CD4-positive, CD25-positive, alpha-beta regulatory T cell (primary cell): ENCODE data around the gene PAX2. TPM values are rescaled to one million over a fixed set of nuclear protein-coding genes. Genes with fewer than 3 reads are reported as not detected.

Source experiments
- ATAC-seq, 2 donors: fragments of 150-1000 bp; cut with Tn5 transposase; one replicate each; pipeline ENCODE4 v1.10.0; 2021; ENCODE audit warnings: low read depth in 2 of 2, moderate number of reproducible peaks in 2 of 2, moderate library complexity in 1 of 2
- DNase-seq, 3 donors: peaks; one replicate each; pipeline versions ENCODE4 v3.0.0 to v3.0.0-alpha.2; 2012 to 2022; ENCODE audit warnings: mixed read lengths in 1 of 3
- H3K27ac ChIP-seq: one replicate; pipeline ENCODE4 v1.7.0; 2013; ENCODE audit warnings: mild to moderate bottlenecking, low read length; ENCODE audit not compliant: insufficient read depth, poor library complexity, severe bottlenecking
- H3K27me3 ChIP-seq: one replicate; pipeline ENCODE4 v1.7.0; 2013; ENCODE audit warnings: low read length; ENCODE audit not compliant: control insufficient read depth, insufficient read depth
- H3K36me3 ChIP-seq: one replicate; pipeline ENCODE4 v1.7.0; 2013; ENCODE audit warnings: mild to moderate bottlenecking, low read length, moderate library complexity; ENCODE audit not compliant: control insufficient read depth, insufficient read depth
- H3K4me1 ChIP-seq: 2 replicates; pipeline ENCODE4 v1.7.0; 2013; ENCODE audit warnings: mild to moderate bottlenecking, low read length; ENCODE audit not compliant: insufficient read depth, control insufficient read depth, poor library complexity, severe bottlenecking
- H3K4me3 ChIP-seq: one replicate; pipeline ENCODE4 v1.7.0; 2013; ENCODE audit warnings: low read depth, mild to moderate bottlenecking, low read length, moderate library complexity
- H3K9me3 ChIP-seq, 2 experiments: 1 replicate in 1 of 2; 2 replicates in 1 of 2; pipeline ENCODE4 v1.7.0; 2013; ENCODE audit warnings: low read length in 2 of 2, mild to moderate bottlenecking in 1 of 2, moderate library complexity in 1 of 2; ENCODE audit not compliant: control insufficient read depth in 2 of 2
- H3K27ac Mint-ChIP-seq, 3 donors: one replicate each; pipeline ENCODE4 v1.8.0; 2020 to 2022; ENCODE audit warnings: mild to moderate bottlenecking in 3 of 3, mixed read lengths in 3 of 3, moderate library complexity in 2 of 3
- H3K27me3 Mint-ChIP-seq: one replicate; pipeline ENCODE4 v1.8.0; 2022; ENCODE audit warnings: mild to moderate bottlenecking, mixed read lengths
- H3K36me3 Mint-ChIP-seq: one replicate; pipeline ENCODE4 v1.8.0; 2020; ENCODE audit warnings: mixed read lengths
- H3K4me1 Mint-ChIP-seq, 4 donors: one replicate each; pipeline ENCODE4 v1.8.0; 2020 to 2022; ENCODE audit warnings: mixed read lengths in 4 of 4, mild to moderate bottlenecking in 1 of 4
- H3K4me3 Mint-ChIP-seq, 4 donors: one replicate each; pipeline ENCODE4 v1.8.0; 2020 to 2022; ENCODE audit warnings: mild to moderate bottlenecking in 4 of 4, mixed read lengths in 4 of 4, moderate library complexity in 3 of 4
- H3K9me3 Mint-ChIP-seq, 7 donors: one replicate each; pipeline ENCODE4 v1.8.0; 2020 to 2022; ENCODE audit warnings: mixed read lengths in 7 of 7, mild to moderate bottlenecking in 3 of 7, moderate library complexity in 2 of 7
- polyA plus RNA-seq, 4 donors: library from polyadenylated mRNA; unstranded; fragments of 300-500 nt; fragmentation: Illumina TruSeq; gene quantifications; one replicate each; pipeline ENCODE4 v1.2.3, GENCODE V29; 2021
- total RNA-seq: library from RNA; stranded (reverse); gene quantifications from one replicate; pipeline ENCODE4 v1.2.3, GENCODE V29; 2022

Gene PAX2
- total and polyA plus RNA-seq, 5 donors from 2014 or later: 0.08 TPM; not detected in 4

GRCh38 chr10:100829097-100829870 is 83.9 kb downstream of the PAX2 start:
- H3K4me3 Mint-ChIP-seq: peak overlapping the region; percentile 84 to 93 (median 88)
- H3K27ac ChIP-seq: no peak overlapping the region
- ATAC-seq: no peak

GRCh38 chr10:100829933-100830727 is 84.7 kb downstream of the PAX2 start:
- Mint-ChIP-seq H3K9me3 (peaks cover 0 to 4% (median 0%) of the 10 kb centered on the region in 7 donors), H3K36me3 (no peaks in the 10 kb centered on the region), H3K4me3 (peak overlapping the region; percentile 28 to 86 (median 81)), H3K27me3 (peaks cover 84% of the 10 kb centered on the region), H3K27ac (no peak overlapping the region), H3K4me1 (peaks cover 0 to 34% (median 22%) of the 10 kb centered on the region in 4 donors)
- no peak overlapping the region for H3K27ac ChIP-seq
- ATAC-seq (no peak), DNase-seq (peak in 1 of 3 donors; percentile 28)
- H3K36me3 ChIP-seq: no peaks in the 10 kb centered on the region
- H3K9me3 ChIP-seq: no peaks in the 10 kb centered on the region
- H3K4me1 ChIP-seq: peaks cover 41% of the 10 kb centered on the region
- H3K4me3 ChIP-seq: no peak overlapping the region
- H3K27me3 ChIP-seq: peaks cover 30% of the 10 kb centered on the region

More at GRCh38 chr10:100829097-100829870, 83.9 kb downstream of the PAX2 start:
- H3K4me1 ChIP-seq: peaks cover 41% of the 10 kb centered on the region
- H3K27me3 ChIP-seq: peaks cover 32% of the 10 kb centered on the region
- peak in 1 of 3 donors; percentile 7 for DNase-seq
- Mint-ChIP-seq H3K4me1 (peaks cover 0 to 34% (median 24%) of the 10 kb centered on the region in 4 donors), H3K27ac (peak overlapping the region in 1 of 3 donors; percentile 76), H3K9me3 (peaks cover 0 to 4% (median 0%) of the 10 kb centered on the region in 7 donors), H3K36me3 (no peaks in the 10 kb centered on the region), H3K27me3 (peaks cover 89% of the 10 kb centered on the region)
- no peaks in the 10 kb centered on the region for H3K36me3 ChIP-seq
- no peaks in the 10 kb centered on the region for H3K9me3 ChIP-seq
- H3K4me3 ChIP-seq: peak overlapping the region; percentile 71

GRCh38 chr10:100830728-100831111 is 85.3 kb downstream of the PAX2 start:
- H3K4me1 ChIP-seq: peaks cover 41% of the 10 kb centered on the region
- no peak overlapping the region for H3K4me3 ChIP-seq
- Mint-ChIP-seq H3K27me3 (peaks cover 78% of the 10 kb centered on the region), H3K36me3 (no peaks in the 10 kb centered on the region), H3K27ac (no peak overlapping the region), H3K9me3 (peaks cover 0 to 4% (median 0%) of the 10 kb centered on the region in 7 donors), H3K4me1 (peaks cover 0 to 34% (median 20%) of the 10 kb centered on the region in 4 donors), H3K4me3 (peak overlapping the region; percentile 12 to 82 (median 29))
- DNase-seq: no peak
- no peaks in the 10 kb centered on the region for H3K36me3 ChIP-seq
- peaks cover 27% of the 10 kb centered on the region for H3K27me3 ChIP-seq
- no peak overlapping the region for H3K27ac ChIP-seq
- no peaks in the 10 kb centered on the region for H3K9me3 ChIP-seq
- ATAC-seq: no peak

- Histone ChIP-seq H3K27ac (no peak overlapping the region), H3K27me3 (peaks cover 27% of the 10 kb centered on the region), H3K4me3 (no peak overlapping the region), H3K36me3 (no peaks in the 10 kb centered on the region), H3K9me3 (no peaks in the 10 kb centered on the region), H3K4me1 (peaks cover 35% of the 10 kb centered on the region)
- H3K27me3 Mint-ChIP-seq: peaks cover 73% of the 10 kb centered on the region
- ATAC-seq: no peak
- no peak overlapping the region for H3K27ac Mint-ChIP-seq
- H3K9me3 Mint-ChIP-seq: peaks cover 0 to 4% (median 0%) of the 10 kb centered on the region in 7 donors
- H3K4me3 Mint-ChIP-seq: peak overlapping the region in 2 of 4 donors; percentile 29 to 31
- peaks cover 0 to 33% (median 20%) of the 10 kb centered on the region in 4 donors for H3K4me1 Mint-ChIP-seq
- no peaks in the 10 kb centered on the region for H3K36me3 Mint-ChIP-seq
- DNase-seq: no peak
Observed at GRCh38 chr10:100831742-100832141, 86.4 kb downstream of the PAX2 start.

- Mint-ChIP-seq H3K4me3 (no peak overlapping the region), H3K4me1 (peaks cover 0 to 2% (median 0%) of the 10 kb centered on the region in 4 donors), H3K9me3 (peaks cover 0 to 3% (median 0%) of the 10 kb centered on the region in 7 donors), H3K27ac (no peak overlapping the region), H3K27me3 (peaks cover 41% of the 10 kb centered on the region), H3K36me3 (no peaks in the 10 kb centered on the region)
- no peak overlapping the region for H3K4me3 ChIP-seq
- DNase-seq (no peak), ATAC-seq (no peak)
- H3K9me3 ChIP-seq: no peaks in the 10 kb centered on the region
- H3K27me3 ChIP-seq: peaks cover 36% of the 10 kb centered on the region
- no peaks in the 10 kb centered on the region for H3K36me3 ChIP-seq
- no peaks in the 10 kb centered on the region for H3K4me1 ChIP-seq
- H3K27ac ChIP-seq: no peak overlapping the region
Observed at GRCh38 chr10:100835810-100836209, 90.4 kb downstream of the PAX2 start.

GRCh38 chr10:100836891-100837290 is 91.5 kb downstream of the PAX2 start:
- Mint-ChIP-seq H3K4me1 (no peaks in the 10 kb centered on the region), H3K9me3 (peaks cover 0 to 3% (median 0%) of the 10 kb centered on the region in 7 donors), H3K36me3 (no peaks in the 10 kb centered on the region), H3K27ac (no peak overlapping the region), H3K27me3 (peaks cover 30% of the 10 kb centered on the region), H3K4me3 (no peak overlapping the region)
- Histone ChIP-seq H3K9me3 (no peaks in the 10 kb centered on the region), H3K4me3 (no peak overlapping the region), H3K36me3 (no peaks in the 10 kb centered on the region), H3K27me3 (peaks cover 31% of the 10 kb centered on the region), H3K27ac (no peak overlapping the region), H3K4me1 (no peaks in the 10 kb centered on the region)
- ATAC-seq: no peak
- DNase-seq: no peak

GRCh38 chr10:100837300-100837699 is 91.9 kb downstream of the PAX2 start:
- Histone ChIP-seq H3K4me3 (no peak overlapping the region), H3K27ac (no peak overlapping the region), H3K9me3 (no peaks in the 10 kb centered on the region), H3K27me3 (peaks cover 30% of the 10 kb centered on the region), H3K36me3 (no peaks in the 10 kb centered on the region), H3K4me1 (no peaks in the 10 kb centered on the region)
- H3K4me3 Mint-ChIP-seq: no peak overlapping the region
- peaks cover 0 to 3% (median 0%) of the 10 kb centered on the region in 7 donors for H3K9me3 Mint-ChIP-seq
- no peak for DNase-seq
- no peak overlapping the region for H3K27ac Mint-ChIP-seq
- H3K4me1 Mint-ChIP-seq: no peaks in the 10 kb centered on the region
- peaks cover 26% of the 10 kb centered on the region for H3K27me3 Mint-ChIP-seq
- no peak for ATAC-seq
- H3K36me3 Mint-ChIP-seq: no peaks in the 10 kb centered on the region
